Endothelial cell of umbilical vein (primary cell): ENCODE results near the gene ABCA10. TPM values are rescaled to one million over a fixed set of nuclear protein-coding genes. Genes with fewer than 3 reads are reported as not detected.

ENCODE experiments used
- BruUV-seq: library from RNA; stranded (reverse); fragments of 400-500 nt; replicated peaks from 2 replicates; lab custom pipeline; 2021; lab: Mats Ljungman, UMichigan
- CTCF ChIA-PET: fragments of 300-600, 350-600 bp; sonication (Branson Sonifier 250); formaldehyde crosslinking; loops from one replicate; lab custom pipeline; 2021; ENCODE audit warnings: antibody characterized with exemption, inconsistent platforms; lab: Charles Lee
- POLR2A ChIA-PET: fragments of 300-600, 350-600 bp; sonication (Branson Sonifier 250); formaldehyde crosslinking; loops from one replicate; lab custom pipeline; 2021; ENCODE audit warnings: antibody characterized with exemption, inconsistent platforms; lab: Charles Lee
- DNase-seq: peaks from one replicate; pipeline ENCODE4 v3.0.0-alpha.2; 2011; ENCODE audit warnings: low read depth, low spot score
- FAIRE-seq: peaks from 2 replicates; lab custom pipeline; 2011; peaks lifted over from hg19 to GRCh38; lab: Jason Lieb, UNC
- H2AFZ ChIP-seq: 2 replicates; pipeline ENCODE4 v1.6.0; 2012; ENCODE audit warnings: low read depth, low read length, control low read depth, inconsistent platforms
- H3K27ac ChIP-seq: 2 replicates; pipeline ENCODE4 v1.5.1; 2011; ENCODE audit warnings: low read depth, mild to moderate bottlenecking, control low read depth, low read length, moderate library complexity; ENCODE audit not compliant: insufficient read depth
- H3K27me3 ChIP-seq, 2 experiments: 2 replicates each; pipeline versions ENCODE4 v1.6.0 to v1.6.1; 2011; ENCODE audit warnings: low read length in 2 of 2, mixed read lengths in 1 of 2; ENCODE audit not compliant: control insufficient read depth in 2 of 2, insufficient read depth in 2 of 2
- H3K36me3 ChIP-seq, 2 experiments: 2 replicates in 1 of 2; 3 replicates in 1 of 2; pipeline ENCODE4 v1.5.1; 2011; ENCODE audit warnings: low read length in 2 of 2, mild to moderate bottlenecking in 1 of 2, moderate library complexity in 1 of 2; ENCODE audit not compliant: control insufficient read depth in 2 of 2, insufficient read depth in 2 of 2; ENCODE audit errors: extremely low read depth in 1 of 2
- H3K4me1 ChIP-seq: 3 replicates; pipeline ENCODE4 v1.5.1; 2011; ENCODE audit warnings: mild to moderate bottlenecking, low read length; ENCODE audit not compliant: control insufficient read depth, insufficient read depth; ENCODE audit errors: extremely low read depth
- H3K4me2 ChIP-seq: 2 replicates; pipeline ENCODE4 v1.6.1; 2011; ENCODE audit warnings: low read length, control low read depth, mixed read lengths; ENCODE audit not compliant: insufficient read depth
- H3K4me3 ChIP-seq, 3 experiments: fragments of 200-600 bp in 1 of 3; sonication (generic), shearing (Covaris generic) in 1 of 3; replicated peaks in 1 of 3; 2 replicates each; pipeline ENCODE4 v1.5.1; 2011 to 2016; ENCODE audit warnings: control low read depth in 3 of 3, low read length in 3 of 3, mild to moderate bottlenecking in 2 of 3, inconsistent platforms in 1 of 3, low read depth in 1 of 3, moderate library complexity in 1 of 3; ENCODE audit not compliant: insufficient read depth in 1 of 3
- H3K79me2 ChIP-seq: 2 replicates; pipeline ENCODE4 v1.6.0; 2012; ENCODE audit warnings: low read length, inconsistent platforms; ENCODE audit not compliant: control insufficient read depth, insufficient read depth
- H3K9ac ChIP-seq: replicated peaks from 2 replicates; pipeline ENCODE3; 2011; ENCODE audit warnings: low read length, control low read depth; ENCODE audit not compliant: insufficient read depth; ENCODE audit errors: extremely low read depth
- H3K9me1 ChIP-seq: replicated peaks from 3 replicates; pipeline ENCODE4 v1.6.0; 2011; ENCODE audit warnings: mild to moderate bottlenecking, low read length; ENCODE audit not compliant: control insufficient read depth, insufficient read depth; ENCODE audit errors: extremely low read depth
- H3K9me3 ChIP-seq: replicated peaks from 2 replicates; pipeline ENCODE4 v1.5.1; 2012; ENCODE audit warnings: low read length, inconsistent platforms; ENCODE audit not compliant: control insufficient read depth, insufficient read depth
- H4K20me1 ChIP-seq: replicated peaks from 2 replicates; pipeline ENCODE3; 2011; ENCODE audit warnings: mild to moderate bottlenecking, low read length; ENCODE audit not compliant: control insufficient read depth, insufficient read depth; ENCODE audit errors: extremely low read depth
- CTCF ChIP-seq, 2 donors: IDR thresholded peaks; 1 replicate in 1 of 2; 2 replicates in 1 of 2; pipeline ENCODE4 v1.5.1; 2011; ENCODE audit warnings: low read length in 2 of 2, mild to moderate bottlenecking in 2 of 2, moderate library complexity in 2 of 2, control low read depth in 1 of 2, inconsistent platforms in 1 of 2, low read depth in 1 of 2; ENCODE audit not compliant: insufficient read depth in 1 of 2; ENCODE audit errors: extremely low read depth in 1 of 2
- EZH2 ChIP-seq: IDR thresholded peaks from 2 replicates; pipeline ENCODE4 v1.6.1; 2012; ENCODE audit warnings: borderline replicate concordance, low read depth, mild to moderate bottlenecking, moderate library complexity, low read length, inconsistent platforms; ENCODE audit not compliant: severe bottlenecking
- FOS ChIP-seq: IDR thresholded peaks from 2 replicates; pipeline ENCODE4 v1.6.1; 2011; ENCODE audit warnings: mild to moderate bottlenecking, low read length, moderate library complexity, borderline replicate concordance; ENCODE audit not compliant: insufficient read depth
- GATA2 ChIP-seq: IDR thresholded peaks from 2 replicates; pipeline ENCODE4 v1.7.0; 2011; ENCODE audit warnings: low read depth, mild to moderate bottlenecking, moderate library complexity, mixed read lengths, low read length; ENCODE audit not compliant: insufficient read length, insufficient read depth
- JUN ChIP-seq: IDR thresholded peaks from 2 replicates; pipeline ENCODE4 v1.6.1; 2011; ENCODE audit warnings: borderline replicate concordance, low read depth; ENCODE audit not compliant: insufficient read length, insufficient read depth
- MAX ChIP-seq: IDR thresholded peaks from 2 replicates; pipeline ENCODE4 v1.6.1; 2011; ENCODE audit not compliant: insufficient read depth, insufficient read length
- MYC ChIP-seq: IDR thresholded peaks from one replicate; pipeline ENCODE4 v1.6.1; 2011; ENCODE audit warnings: mild to moderate bottlenecking, low read depth, low read length
- POLR2A ChIP-seq: IDR thresholded peaks from 2 replicates; pipeline ENCODE4 v1.6.1; 2012; ENCODE audit warnings: low read depth, mild to moderate bottlenecking, control low read depth, low read length
- POLR2AphosphoS5 ChIP-seq: IDR thresholded peaks from 2 replicates; pipeline ENCODE4 v1.6.1; 2012; ENCODE audit warnings: low read depth, mild to moderate bottlenecking, control low read depth, low read length, moderate library complexity; ENCODE audit not compliant: insufficient read depth
- dilution Hi-C: fragments of 300-500 bp; cut with MboI; formaldehyde crosslinking; loops from one replicate; pipeline ENCODE4 v1.15.0; 2019; ENCODE audit warnings: low sequenced_read_pairs; ENCODE audit not compliant: extremely low pct_ligation_motif_present
- intact Hi-C: fragments of 100-400 bp; cut with micrococcal nuclease; formaldehyde crosslinking; loops from one replicate; pipeline ENCODE4 v1.10.0; 2022
- polyA plus RNA-seq, 4 experiments: library from polyadenylated mRNA; depleted of rRNA in 3 of 4; stranded (reverse) in 3 of 4; unstranded in 1 of 4; fragments of >200 nt; gene quantifications; 2 replicates each; pipeline versions ENCODE4 v1.2.1 to v1.2.3, GENCODE V29; 2011 to 2012; ENCODE audit warnings: missing spikeins in 1 of 4
- total RNA-seq: library from RNA; stranded (reverse); gene quantifications from 2 replicates; pipeline ENCODE4 v1.2.3, GENCODE V29; 2021

Gene ABCA10
- total and polyA plus RNA-seq, 2 donors (not counting 3 experiments of a cell fraction or from before 2014, with no cell fraction given), result 0.22 to 2.1 TPM

- no TSS peak for BruUV-seq
- H3K36me3 ChIP-seq, result no peaks in the 10 kb centered on the region
- CTCF ChIA-PET, result interaction anchor here (1.5 kb wide), 1 partner anchor 497 kb away, joined by 3 read pairs; no protein-coding TSS in a partner anchor
- H2AFZ ChIP-seq, result no peak overlapping the region
- peak overlapping the region; percentile 86 for H3K27ac ChIP-seq
- H3K9ac ChIP-seq, result no peak overlapping the region
- H3K27me3 ChIP-seq, result no peaks in the 10 kb centered on the region
- H3K4me3 ChIP-seq, result no peak overlapping the region
- FAIRE-seq, result no peak
- no peaks in the 10 kb centered on the region for H3K9me3 ChIP-seq
- no peaks in the 10 kb centered on the region for H3K9me1 ChIP-seq
- POLR2A ChIA-PET, result no interaction called here
- intact Hi-C loops, result loop anchor here (1.0 to 5.0 kb wide), 3 partner anchors 58 to 1294 kb away; partner anchors contain the start of gene ABCA5
- H3K4me1 ChIP-seq, result peaks cover 29% of the 10 kb centered on the region
- H3K79me2 ChIP-seq, result no peaks in the 10 kb centered on the region
- no peaks in the 10 kb centered on the region for H4K20me1 ChIP-seq
- dilution Hi-C loops, result no loop called here
- no peak for DNase-seq
- no peak for TF ChIP-seq MAX
- no peak for TF ChIP-seq EZH2
- TF ChIP-seq POLR2A, result no peak
- no peak for TF ChIP-seq JUN
- no peak for TF ChIP-seq FOS
- TF ChIP-seq GATA2, result no peak
- no peak for TF ChIP-seq MYC
- H3K4me2 ChIP-seq, result no peak overlapping the region
Observed at GRCh38 chr17:69268543-69269014, 40.0 kb upstream of the ABCA10 start.

- Histone ChIP-seq H3K27me3 (no peaks in the 10 kb centered on the region), H4K20me1 (no peaks in the 10 kb centered on the region), H3K79me2 (no peaks in the 10 kb centered on the region), H3K36me3 (no peaks in the 10 kb centered on the region), H3K4me3 (no peak overlapping the region), H2AFZ (no peak overlapping the region), H3K9ac (no peak overlapping the region), H3K9me3 (no peaks in the 10 kb centered on the region), H3K9me1 (no peaks in the 10 kb centered on the region), H3K27ac (no peak overlapping the region), H3K4me1 (peaks cover 29% of the 10 kb centered on the region), H3K4me2 (no peak overlapping the region)
- TF ChIP-seq FOS (no peak), MYC (no peak), MAX (no peak), JUN (no peak), POLR2AphosphoS5 (no peak), EZH2 (no peak), GATA2 (no peak), CTCF (IDR thresholded peaks at IDR 0.05; ENCODE audit: extremely low read depth in 1 of 2, insufficient read depth in 1 of 2, low read depth in 1 of 2, low read length in 2 of 2) (no peak), POLR2A (no peak)
- no TSS peak for BruUV-seq
- no peak for FAIRE-seq
- intact Hi-C loops, result loop anchor here (5.0 kb wide), 1 partner anchor 1295 kb away; no protein-coding TSS in a partner anchor
- dilution Hi-C loops, result no loop called here
- DNase-seq, result no peak
- CTCF ChIA-PET, result interaction anchor here (1.1 to 1.6 kb wide), 4 partner anchors 67 to 495 kb away, joined by 3 to 6 read pairs (median 3); no protein-coding TSS in a partner anchor
- POLR2A ChIA-PET, result no interaction called here
Observed at GRCh38 chr17:69267219-69267618, 38.6 kb upstream of the ABCA10 start.
